Left lung (tissue), 10 donors: ENCODE results near the gene PRIMA1. TPM values are rescaled to one million over a fixed set of nuclear protein-coding genes. Genes with fewer than 3 reads are reported as not detected.
A peak's percentile ranks its signal among the peaks of the same experiment; 100 is the strongest.

Source experiments
- ATAC-seq: fragments of 200-7000 bp; cut with Tn5 transposase; one replicate; pipeline ENCODE4 v1.9.1; 2020; ENCODE audit warnings: moderate library complexity
- DNase-seq, 4 donors: peaks; one replicate each; pipeline ENCODE4 v3.0.0-alpha.2; 2013 to 2020
- H3K27ac ChIP-seq, 2 donors: fragments of 200-600 bp; sonication (generic) in 1 of 2; one replicate each; pipeline versions ENCODE4 v1.5.0 to v1.8.0; 2020 to 2021
- H3K27me3 ChIP-seq, 2 donors: fragments of 200-600 bp; sonication (generic) in 1 of 2; one replicate each; pipeline versions ENCODE4 v1.5.0 to v1.8.0; 2020 to 2021
- H3K36me3 ChIP-seq, 2 donors: fragments of 200-600 bp; sonication (generic) in 1 of 2; one replicate each; pipeline versions ENCODE4 v1.5.0 to v1.8.0; 2020 to 2021
- H3K4me1 ChIP-seq, 2 donors: fragments of 200-600 bp; one replicate each; pipeline ENCODE4 v1.8.0; 2021
- H3K4me3 ChIP-seq, 2 donors: fragments of 200-600 bp; sonication (generic) in 1 of 2; one replicate each; pipeline versions ENCODE4 v1.5.0 to v1.8.0; 2020 to 2021; ENCODE audit warnings: mild to moderate bottlenecking in 1 of 2
- H3K9me3 ChIP-seq, 2 donors: fragments of 200-600 bp; sonication (generic) in 1 of 2; one replicate each; pipeline versions ENCODE4 v1.5.0 to v1.8.0; 2020 to 2021
- intact Hi-C, 2 donors: fragments of 100-400 bp; cut with DNase I; formaldehyde crosslinking; loops; one replicate each; pipeline versions ENCODE4 v1.11.2 to v1.14.2; 2022
- polyA plus RNA-seq, 6 donors: library from polyadenylated mRNA; unstranded; fragments of 120-200 nt; gene quantifications; one replicate each; pipeline ENCODE4 v1.2.1, GENCODE V29; 2013; ENCODE audit not compliant: insufficient read length in 6 of 6
- total RNA-seq, 2 donors: library from RNA; stranded (reverse); fragmentation: NEBNext Ultra II Directional; extraction: Animal tissue kit (Norgen Biotek cat#: 25700); gene quantifications; one replicate each; pipeline ENCODE4 v1.2.1, GENCODE V29; 2021
- TF ChIP-seq, protein P1 (sequence below), 2 donors: fragments of 200-600 bp; sonication (generic) in 1 of 2; IDR thresholded peaks; one replicate each; pipeline versions ENCODE4 v1.5.0 to v1.8.0; 2021; ENCODE audit warnings: antibody characterized with exemption in 2 of 2
- donor health status: DM: no; HTN: yes; CAD: no.
- donor health status: DM: no; HTN: no; CAD: no.

Gene PRIMA1
- total and polyA plus RNA-seq, 8 donors = 0.15 to 1.3 (median 0.77) TPM

GRCh38 chr14:93719256-93719655 lies 69.0 kb downstream of the PRIMA1 start:
- intact Hi-C loops = no loop called here
- Histone ChIP-seq H3K27me3 (peaks cover 0 to 14% of the 10 kb centered on the region in 2 donors), H3K36me3 (no peaks in the 10 kb centered on the region), H3K27ac (no peak overlapping the region), H3K4me1 (no peaks in the 10 kb centered on the region), H3K9me3 (no peaks in the 10 kb centered on the region), H3K4me3 (no peak overlapping the region)
- DNase-seq (peak in 1 of 4 donors; percentile 32), ATAC-seq (no peak)
- TF ChIP-seq, protein P1, sequence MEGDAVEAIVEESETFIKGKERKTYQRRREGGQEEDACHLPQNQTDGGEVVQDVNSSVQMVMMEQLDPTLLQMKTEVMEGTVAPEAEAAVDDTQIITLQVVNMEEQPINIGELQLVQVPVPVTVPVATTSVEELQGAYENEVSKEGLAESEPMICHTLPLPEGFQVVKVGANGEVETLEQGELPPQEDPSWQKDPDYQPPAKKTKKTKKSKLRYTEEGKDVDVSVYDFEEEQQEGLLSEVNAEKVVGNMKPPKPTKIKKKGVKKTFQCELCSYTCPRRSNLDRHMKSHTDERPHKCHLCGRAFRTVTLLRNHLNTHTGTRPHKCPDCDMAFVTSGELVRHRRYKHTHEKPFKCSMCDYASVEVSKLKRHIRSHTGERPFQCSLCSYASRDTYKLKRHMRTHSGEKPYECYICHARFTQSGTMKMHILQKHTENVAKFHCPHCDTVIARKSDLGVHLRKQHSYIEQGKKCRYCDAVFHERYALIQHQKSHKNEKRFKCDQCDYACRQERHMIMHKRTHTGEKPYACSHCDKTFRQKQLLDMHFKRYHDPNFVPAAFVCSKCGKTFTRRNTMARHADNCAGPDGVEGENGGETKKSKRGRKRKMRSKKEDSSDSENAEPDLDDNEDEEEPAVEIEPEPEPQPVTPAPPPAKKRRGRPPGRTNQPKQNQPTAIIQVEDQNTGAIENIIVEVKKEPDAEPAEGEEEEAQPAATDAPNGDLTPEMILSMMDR (IDR thresholded peaks at IDR 0.05) = no peak

GRCh38 chr14:93717668-93718320 lies 70.5 kb downstream of the PRIMA1 start:
- DNase-seq (no peak), ATAC-seq (no peak)

GRCh38 chr14:93716746-93717667 lies 71.3 kb downstream of the PRIMA1 start:
- DNase-seq (peak in 1 of 4 donors; percentile 56), ATAC-seq (no peak)
- intact Hi-C loops = no loop called here
- Histone ChIP-seq H3K4me1 (no peaks in the 10 kb centered on the region), H3K27ac (no peak overlapping the region), H3K4me3 (no peak overlapping the region), H3K27me3 (peaks cover 0 to 32% of the 10 kb centered on the region in 2 donors), H3K36me3 (no peaks in the 10 kb centered on the region), H3K9me3 (no peaks in the 10 kb centered on the region)
- TF ChIP-seq, protein P1 (IDR thresholded peaks at IDR 0.05) = no peak

More at GRCh38 chr14:93717668-93718320, 70.5 kb downstream of the PRIMA1 start:
- TF ChIP-seq, protein P1 (IDR thresholded peaks at IDR 0.05) = no peak
- no peaks in the 10 kb centered on the region for H3K4me1 ChIP-seq
- H3K27me3 ChIP-seq = peaks cover 0 to 25% of the 10 kb centered on the region in 2 donors
- H3K27ac ChIP-seq = no peak overlapping the region
- H3K4me3 ChIP-seq = no peak overlapping the region
- no peaks in the 10 kb centered on the region for H3K36me3 ChIP-seq
- H3K9me3 ChIP-seq = no peaks in the 10 kb centered on the region
- intact Hi-C loops = no loop called here

DNA sequence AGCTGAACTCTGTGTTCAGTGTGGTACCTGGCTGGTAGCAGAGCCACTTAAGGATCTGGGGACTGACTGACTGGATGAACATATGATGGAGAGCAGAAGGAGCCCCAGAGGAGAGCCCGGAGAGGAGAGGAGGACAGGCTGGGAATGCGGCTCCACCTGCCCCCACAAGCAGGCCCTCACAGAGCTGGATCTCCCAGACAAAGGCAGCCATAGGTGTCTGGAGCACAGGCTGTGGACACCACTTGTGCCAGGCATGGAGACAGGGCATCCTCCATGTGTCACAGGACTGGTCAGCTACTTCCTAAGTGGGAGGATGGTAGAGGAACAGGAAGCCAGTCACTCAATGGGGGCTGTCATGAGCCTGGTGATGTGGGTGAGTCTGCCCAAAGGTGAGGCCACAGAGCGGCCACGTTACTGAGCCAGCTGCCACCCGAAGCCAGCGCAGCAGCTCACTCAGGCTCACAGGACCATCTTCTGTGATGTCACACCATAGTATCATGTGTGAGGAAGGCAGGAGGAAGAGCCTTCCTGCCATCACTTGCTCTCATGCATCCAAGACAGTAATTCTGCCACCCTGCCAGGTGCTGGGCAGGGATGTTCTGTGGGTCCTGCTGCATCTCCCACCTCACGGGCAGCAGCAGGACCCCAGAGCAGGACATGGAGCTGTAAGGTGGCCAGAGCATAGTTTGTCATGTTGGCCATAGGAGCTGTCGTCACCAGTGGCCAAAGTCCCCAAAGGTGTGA lies 72.1 kb downstream of the PRIMA1 start:
- H3K9me3 ChIP-seq = no peaks in the 10 kb centered on the region
- H3K27ac ChIP-seq = no peak overlapping the region
- no peaks in the 10 kb centered on the region for H3K36me3 ChIP-seq
- no peaks in the 10 kb centered on the region for H3K4me1 ChIP-seq
- no peak overlapping the region for H3K4me3 ChIP-seq
- intact Hi-C loops = no loop called here
- H3K27me3 ChIP-seq = peaks cover 0 to 32% of the 10 kb centered on the region in 2 donors
- DNase-seq = no peak
- TF ChIP-seq, protein P1 (IDR thresholded peaks at IDR 0.05) = no peak
- no peak for ATAC-seq
